BLaER1 (cell line): ENCODE data around the gene TYMP.

Source experiments
- H3K27ac ChIP-seq: shearing (Covaris generic); formaldehyde crosslinking; 2 replicates; pipeline ENCODE4 v1.8.1; 2022
- H3K27me3 ChIP-seq: shearing (Covaris generic); formaldehyde crosslinking; 2 replicates; pipeline ENCODE4 v1.8.1; 2022
- H3K36me3 ChIP-seq: shearing (Covaris generic); formaldehyde crosslinking; 2 replicates; pipeline ENCODE4 v1.8.1; 2022
- H3K4me1 ChIP-seq: shearing (Covaris generic); formaldehyde crosslinking; 2 replicates; pipeline ENCODE4 v1.8.1; 2022
- H3K4me2 ChIP-seq: shearing (Covaris generic); formaldehyde crosslinking; 2 replicates; pipeline ENCODE4 v1.8.1; 2022
- H3K4me3 ChIP-seq: shearing (Covaris generic); formaldehyde crosslinking; 2 replicates; pipeline ENCODE4 v1.8.1; 2022
- H3K9ac ChIP-seq: shearing (Covaris generic); formaldehyde crosslinking; 2 replicates; pipeline ENCODE4 v1.8.1; 2022
- H3K9me3 ChIP-seq: shearing (Covaris generic); formaldehyde crosslinking; 2 replicates; pipeline ENCODE4 v1.8.1; 2022
- H4K20me1 ChIP-seq: shearing (Covaris generic); formaldehyde crosslinking; 2 replicates; pipeline ENCODE4 v1.8.1; 2022
- Cebpa-rat ChIP-seq: shearing (Covaris generic); IDR thresholded peaks from 2 replicates; pipeline ENCODE4 v1.8.1; 2022

Gene TYMP

DNA sequence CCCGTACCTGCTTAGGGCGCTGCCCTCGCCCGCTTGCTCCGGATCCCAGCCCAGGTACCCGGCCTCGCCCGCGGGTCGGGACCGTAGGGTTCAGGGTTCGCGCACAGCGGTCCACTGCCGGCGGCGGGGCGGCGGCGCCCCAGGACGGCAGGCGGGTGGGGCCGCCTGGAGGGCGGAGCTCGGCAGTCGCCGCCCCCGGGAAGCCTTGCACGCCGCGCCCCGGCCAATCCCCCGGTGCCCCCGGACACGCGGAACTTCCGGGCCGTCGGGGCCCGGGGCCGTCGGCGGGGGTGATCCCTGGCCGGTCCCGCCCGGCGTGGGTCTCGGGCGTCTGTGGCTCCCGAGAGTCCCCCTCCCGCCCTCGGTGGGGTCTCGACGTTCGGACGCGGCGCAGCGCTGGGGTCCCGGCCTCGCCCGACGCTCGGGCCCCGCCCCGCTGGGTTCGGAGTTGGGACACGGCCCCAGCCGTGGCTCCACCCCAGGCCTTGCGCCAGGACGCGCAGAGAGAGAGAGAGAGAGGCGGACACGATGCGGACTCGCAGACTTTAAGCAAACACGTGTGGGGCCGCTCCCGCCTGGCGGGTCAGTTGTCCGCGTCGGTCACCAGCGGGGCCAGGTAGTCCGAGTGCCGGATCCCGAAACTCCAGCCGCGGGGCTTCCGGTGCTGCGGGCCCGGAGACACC is at the start of gene TYMP:
TYMP (minus strand) TSS at position 116 of the 683 bp plus-strand sequence. CDS start 303 bp downstream, outside the sequence.
- H4K20me1 ChIP-seq = peaks cover 39% of the 10 kb centered on the region
- peaks cover 67% of the 10 kb centered on the region for H3K27me3 ChIP-seq
- H3K9ac ChIP-seq = 0 out of 2 replicates have a peak within 1 kb of the TSS, but pooled peaks have one; percentile 10
- H3K4me2 ChIP-seq = peak within 1 kb of the TSS; percentile 73
- no peaks in the 10 kb centered on the region for H3K36me3 ChIP-seq
- H3K4me1 ChIP-seq = peaks cover 44% of the 10 kb centered on the region
- H3K9me3 ChIP-seq = peaks cover 18% of the 10 kb centered on the region
- H3K4me3 ChIP-seq = peak within 1 kb of the TSS; percentile 63
- H3K27ac ChIP-seq = no peak within 1 kb of the TSS
- no peak for TF ChIP-seq Cebpa-rat

DNA sequence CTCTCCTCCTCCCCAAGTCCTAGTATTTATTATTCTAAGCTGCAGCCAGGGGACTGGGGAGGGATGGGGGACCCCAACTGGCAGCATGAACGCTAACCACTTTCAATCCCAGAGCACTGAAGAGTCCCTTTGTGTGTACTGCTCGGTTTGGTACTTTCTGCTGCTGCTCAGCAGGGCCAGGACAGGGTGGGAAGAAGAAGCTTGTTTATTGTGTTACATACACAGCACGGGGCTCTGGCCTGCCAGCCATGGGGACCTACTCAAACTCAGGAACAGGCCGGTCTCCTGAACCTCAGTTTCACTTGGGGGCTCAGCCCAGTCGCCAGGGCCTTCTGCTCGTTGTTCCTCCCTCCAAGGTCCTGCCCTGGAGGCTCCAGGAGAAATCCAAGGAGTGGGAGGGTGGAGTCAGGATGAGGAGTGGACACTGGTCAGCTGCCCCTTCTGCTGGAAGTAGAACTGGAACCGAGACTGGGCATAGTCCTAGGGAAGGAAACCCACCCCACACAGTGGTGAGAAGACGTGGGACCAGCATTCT is 49.0 kb upstream of the TYMP start:
- Histone ChIP-seq H3K4me2 (no peak overlapping the region), H3K9me3 (no peaks in the 10 kb centered on the region), H3K27me3 (no peaks in the 10 kb centered on the region), H3K4me3 (no peak overlapping the region), H3K4me1 (peaks cover 25% of the 10 kb centered on the region), H3K27ac (no peak overlapping the region), H4K20me1 (peaks cover 25% of the 10 kb centered on the region), H3K9ac (no peak overlapping the region), H3K36me3 (peaks cover 68% of the 10 kb centered on the region)
- no peak for TF ChIP-seq Cebpa-rat

DNA sequence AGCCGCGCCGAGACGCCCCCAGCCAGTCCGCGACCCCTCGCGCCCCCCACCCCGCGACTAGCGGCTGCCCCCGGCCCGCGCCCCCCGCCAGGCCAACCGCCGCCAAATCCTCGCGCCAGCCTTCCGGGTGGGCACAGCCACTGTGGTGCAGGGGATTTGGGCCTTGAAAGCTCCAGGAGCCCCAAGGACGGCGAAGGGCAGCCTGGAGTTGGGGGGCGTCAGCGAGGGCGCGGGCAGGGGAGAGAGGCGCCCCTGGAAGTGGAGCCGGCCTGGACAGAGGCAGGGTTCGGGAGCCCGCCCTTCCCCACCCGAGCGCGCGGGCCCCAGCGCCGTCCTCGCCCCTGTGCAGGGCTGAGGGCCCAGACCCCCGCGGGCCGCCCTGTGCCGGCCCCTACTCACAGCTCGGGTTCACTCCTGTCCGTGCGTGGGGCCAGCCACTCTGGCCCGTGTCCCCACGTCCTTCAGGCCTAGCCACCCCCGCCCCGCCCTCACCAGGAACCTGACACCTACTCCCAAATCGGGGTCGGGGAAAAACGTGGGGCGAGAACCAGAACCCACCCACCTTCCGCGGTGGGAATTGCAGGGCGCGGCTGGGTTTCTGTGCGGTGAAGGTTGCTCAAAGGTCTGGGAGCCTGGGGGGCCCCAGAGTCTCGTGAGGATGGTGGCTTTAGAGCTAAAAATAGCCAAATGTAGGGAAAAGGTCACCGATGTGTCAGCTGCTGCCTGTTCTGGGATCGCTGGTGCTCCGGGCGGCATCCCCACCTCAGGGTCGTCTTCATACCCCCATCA is 48.4 kb upstream of the TYMP start, which contains the start of gene CPT1B:
CPT1B (minus strand) TSS at position 441 of the 789 bp plus-strand sequence. CDS start 512 bp downstream, outside the sequence.
- Histone ChIP-seq H3K9me3 (no peaks in the 10 kb centered on the region), H3K4me3 (no peak within 1 kb of the TSS), H3K4me1 (peaks cover 19% of the 10 kb centered on the region), H3K36me3 (peaks cover 74% of the 10 kb centered on the region), H3K4me2 (no peak within 1 kb of the TSS), H3K27ac (no peak within 1 kb of the TSS), H3K9ac (no peak within 1 kb of the TSS), H3K27me3 (no peaks in the 10 kb centered on the region), H4K20me1 (peaks cover 23% of the 10 kb centered on the region)
- TF ChIP-seq Cebpa-rat = no peak

GRCh38 chr22:50577697-50577986 is 47.8 kb upstream of the TYMP start:
- Histone ChIP-seq H3K4me2 (no peak overlapping the region), H3K9me3 (no peaks in the 10 kb centered on the region), H3K36me3 (peaks cover 80% of the 10 kb centered on the region), H3K9ac (no peak overlapping the region), H3K27ac (no peak overlapping the region), H4K20me1 (peaks cover 29% of the 10 kb centered on the region), H3K27me3 (no peaks in the 10 kb centered on the region), H3K4me1 (peaks cover 20% of the 10 kb centered on the region), H3K4me3 (no peak overlapping the region)
- TF ChIP-seq Cebpa-rat = no peak

GRCh38 chr22:50576806-50577696 is 47.2 kb upstream of the TYMP start:
- Histone ChIP-seq H3K27ac (no peak overlapping the region), H3K4me1 (peaks cover 25% of the 10 kb centered on the region), H3K4me2 (no peak overlapping the region), H4K20me1 (peaks cover 34% of the 10 kb centered on the region), H3K9ac (no peak overlapping the region), H3K36me3 (peaks cover 85% of the 10 kb centered on the region), H3K9me3 (no peaks in the 10 kb centered on the region), H3K4me3 (no peak overlapping the region), H3K27me3 (no peaks in the 10 kb centered on the region)
- TF ChIP-seq Cebpa-rat = no peak

GRCh38 chr22:50576070-50576469 is 46.3 kb upstream of the TYMP start:
- no peak overlapping the region for H3K4me2 ChIP-seq
- no peak for TF ChIP-seq Cebpa-rat
- H3K4me3 ChIP-seq = no peak overlapping the region
- H3K9me3 ChIP-seq = no peaks in the 10 kb centered on the region
- H3K4me1 ChIP-seq = peaks cover 25% of the 10 kb centered on the region
- no peaks in the 10 kb centered on the region for H3K27me3 ChIP-seq
- H4K20me1 ChIP-seq = peaks cover 38% of the 10 kb centered on the region
- H3K27ac ChIP-seq = no peak overlapping the region
- peaks cover 90% of the 10 kb centered on the region for H3K36me3 ChIP-seq
- no peak overlapping the region for H3K9ac ChIP-seq

DNA sequence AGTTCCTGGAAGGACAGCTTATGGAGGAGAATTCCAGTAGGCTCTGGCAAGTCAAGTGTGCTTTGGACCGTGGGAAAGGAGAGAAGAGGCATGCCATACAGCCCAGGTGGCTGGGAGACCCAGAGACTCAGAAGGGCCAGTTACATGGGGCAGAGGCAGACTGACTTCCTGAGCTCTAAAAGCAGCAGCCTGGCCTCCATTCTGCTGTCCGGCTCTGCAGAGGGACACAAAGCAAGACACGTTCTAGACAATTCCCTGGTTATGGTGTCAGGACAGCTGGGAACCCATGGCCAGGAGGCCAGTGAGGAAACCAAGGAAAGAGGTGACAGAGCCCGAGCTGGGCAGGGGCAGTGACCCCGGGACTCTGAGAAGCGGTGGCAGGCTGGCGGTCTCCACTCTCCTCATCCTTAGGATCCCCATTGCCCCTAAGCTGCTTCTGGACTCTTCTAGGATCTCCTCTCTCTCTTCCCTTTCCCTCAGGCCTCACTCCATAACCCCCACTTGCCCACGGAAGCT is 45.7 kb upstream of the TYMP start:
- peaks cover 90% of the 10 kb centered on the region for H3K36me3 ChIP-seq
- H3K9me3 ChIP-seq = no peaks in the 10 kb centered on the region
- H3K9ac ChIP-seq = no peak overlapping the region
- no peak overlapping the region for H3K4me2 ChIP-seq
- no peak for TF ChIP-seq Cebpa-rat
- H4K20me1 ChIP-seq = peaks cover 43% of the 10 kb centered on the region
- no peak overlapping the region for H3K27ac ChIP-seq
- peaks cover 29% of the 10 kb centered on the region for H3K4me1 ChIP-seq
- H3K4me3 ChIP-seq = no peak overlapping the region
- no peaks in the 10 kb centered on the region for H3K27me3 ChIP-seq

DNA sequence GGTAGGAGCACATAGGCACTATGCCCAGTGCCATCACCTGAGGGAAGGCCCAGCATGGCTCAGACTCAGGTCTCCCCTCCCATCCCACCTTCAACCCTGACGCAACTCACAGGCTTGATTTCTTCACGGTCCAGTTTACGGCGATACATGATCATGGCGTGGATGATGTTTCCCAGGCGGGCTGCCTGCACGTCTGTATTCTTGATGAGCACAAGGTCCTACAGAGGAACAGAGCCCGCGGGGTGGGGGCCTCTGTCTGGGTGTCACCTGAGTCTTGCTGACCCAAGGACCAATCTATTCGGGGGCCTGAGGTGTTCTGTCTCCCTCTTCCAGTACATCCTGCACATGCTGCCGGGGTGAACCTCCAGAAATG is 44.6 kb upstream of the TYMP start:
- peaks cover 54% of the 10 kb centered on the region for H4K20me1 ChIP-seq
- peaks cover under 1% of the 10 kb centered on the region; the same call in 1 of the 2 replicates for H3K9me3 ChIP-seq
- TF ChIP-seq Cebpa-rat = no peak
- no peak overlapping the region for H3K4me2 ChIP-seq
- H3K4me1 ChIP-seq = peaks cover 33% of the 10 kb centered on the region
- no peak overlapping the region for H3K27ac ChIP-seq
- H3K36me3 ChIP-seq = peaks cover 85% of the 10 kb centered on the region
- H3K4me3 ChIP-seq = no peak overlapping the region
- no peak overlapping the region for H3K9ac ChIP-seq
- H3K27me3 ChIP-seq = no peaks in the 10 kb centered on the region
